Measurements from ENCODE around the gene RAD9B.
"Not testable (repeated sequence)": the region's sequence is repeated elsewhere in the genome, so short reads cannot be mapped to it uniquely, and the experiment has no call there.

Gene RAD9B

DNA sequence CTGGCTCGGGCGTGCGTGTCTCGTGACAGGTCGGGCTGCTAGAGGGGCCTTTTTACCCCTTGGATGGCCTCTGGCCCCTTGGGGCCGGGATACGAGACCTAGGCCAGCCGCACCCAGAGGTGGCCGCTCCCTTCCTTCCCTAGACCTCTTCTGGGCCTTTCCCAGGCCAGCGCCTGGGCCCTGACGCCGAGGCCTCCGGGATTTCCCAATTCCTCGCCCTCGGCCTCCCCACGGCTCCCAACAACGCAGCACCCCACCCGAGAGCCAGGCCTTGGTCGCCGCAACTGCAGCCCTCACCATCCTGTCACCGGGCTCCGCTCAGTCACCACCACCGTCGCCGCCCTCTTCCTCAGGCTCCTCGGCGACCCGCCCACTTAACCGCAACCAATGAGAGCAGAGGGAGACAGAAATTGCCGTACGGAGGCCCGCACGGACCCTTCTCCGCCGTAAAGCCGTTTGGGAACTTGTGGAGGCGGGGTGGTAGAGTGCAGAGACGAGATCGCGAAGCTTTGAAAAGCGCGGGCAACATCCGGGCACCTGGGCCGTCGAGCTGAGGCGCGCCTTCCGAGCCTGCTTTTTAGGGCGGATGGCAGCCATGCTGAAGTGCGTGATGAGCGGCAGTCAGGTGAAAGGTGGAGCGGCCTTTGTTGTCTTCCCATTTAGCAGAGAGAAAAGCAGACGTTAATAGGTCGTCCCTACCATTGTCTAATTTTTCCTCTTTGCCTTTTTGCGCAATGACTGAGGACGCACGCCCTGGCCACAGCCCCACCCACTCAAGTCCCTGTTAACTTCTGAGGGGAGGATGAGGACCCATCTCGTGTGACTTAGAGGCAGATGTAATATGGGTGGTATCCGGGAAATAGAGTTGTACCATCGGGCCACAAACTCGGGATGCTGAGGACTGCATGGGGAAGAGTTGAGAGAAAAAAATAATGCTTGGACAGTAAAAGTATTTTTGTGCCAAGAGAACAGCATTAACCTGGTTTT, at the start of gene RAD9B, which contains the start of gene VPS29:
Gene RAD9B (plus strand): TSS at position 580 of the 987 bp plus-strand sequence. CDS start 7 bp downstream, at position 587.
Gene VPS29 (minus strand): TSS at position 360 of the 987 bp plus-strand sequence. CDS start 60 bp downstream, at position 300.
- H3K27me3 ChIP-seq (replicated peaks; ENCODE audit: control insufficient read depth, insufficient read depth, low read length) = no peaks in the 10 kb centered on the region
- peak within 1 kb of the TSS; percentile 94 for H3K4me3 ChIP-seq (ENCODE audit: low read length)
- H3K36me3 ChIP-seq (ENCODE audit: control insufficient read depth, insufficient read depth, low read length, severe bottlenecking) = no peaks in the 10 kb centered on the region
- H3K4me1 ChIP-seq (ENCODE audit: control insufficient read depth, insufficient read depth, low read length) = peaks cover 34% of the 10 kb centered on the region
- H3K9ac ChIP-seq (ENCODE audit: low read length) = peak within 1 kb of the TSS; percentile 92
- peak; percentile 99 for DNase-seq (ENCODE audit: low read depth)
- no peaks in the 10 kb centered on the region for H3K9me3 ChIP-seq (ENCODE audit: control insufficient read depth, low read length)

DNA sequence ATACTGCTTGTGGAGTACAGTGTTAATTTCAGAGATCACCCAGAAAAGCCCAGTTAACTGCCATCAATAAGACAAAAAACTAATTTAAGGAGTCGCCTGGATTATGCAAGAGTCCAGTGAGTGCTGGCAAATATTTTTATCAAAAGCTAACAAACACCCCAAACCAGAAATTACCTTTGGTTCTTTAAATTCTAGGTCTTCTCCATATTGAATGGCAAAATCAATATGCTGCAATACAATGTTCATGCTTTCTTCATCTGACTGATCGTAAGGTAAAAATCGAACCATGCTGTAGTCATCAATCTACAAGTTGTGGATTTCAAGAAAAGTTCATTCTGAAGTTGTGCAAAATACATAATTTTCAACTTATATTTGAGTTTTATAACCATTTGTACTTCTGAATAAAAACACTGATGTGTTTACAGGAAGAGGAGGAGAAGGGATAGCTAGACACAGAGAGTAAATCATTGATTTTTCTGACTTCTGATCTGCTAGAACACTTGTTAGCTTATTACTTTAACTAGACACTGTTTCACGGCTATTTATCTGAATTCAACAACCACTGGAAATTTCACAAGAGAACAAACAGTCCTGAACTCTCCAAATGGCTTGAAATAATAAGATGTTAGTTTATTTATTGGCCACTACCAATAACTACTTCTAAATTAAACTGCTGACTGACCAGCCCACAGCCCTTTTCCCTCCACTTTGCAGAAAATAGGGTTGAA, 48.4 kb upstream of the RAD9B start:
- Histone ChIP-seq H3K4me1 (ENCODE audit: control insufficient read depth, insufficient read depth, low read length) (peaks cover 4% of the 10 kb centered on the region), H3K9ac (ENCODE audit: low read length) (no peak overlapping the region), H3K9me3 (ENCODE audit: control insufficient read depth, low read length) (no peaks in the 10 kb centered on the region), H3K36me3 (ENCODE audit: control insufficient read depth, insufficient read depth, low read length, severe bottlenecking) (peaks cover 23% of the 10 kb centered on the region), H3K27me3 (replicated peaks; ENCODE audit: control insufficient read depth, insufficient read depth, low read length) (no peaks in the 10 kb centered on the region), H3K4me3 (ENCODE audit: low read length) (no peak overlapping the region)
- no peak for DNase-seq (ENCODE audit: low read depth)

DNA sequence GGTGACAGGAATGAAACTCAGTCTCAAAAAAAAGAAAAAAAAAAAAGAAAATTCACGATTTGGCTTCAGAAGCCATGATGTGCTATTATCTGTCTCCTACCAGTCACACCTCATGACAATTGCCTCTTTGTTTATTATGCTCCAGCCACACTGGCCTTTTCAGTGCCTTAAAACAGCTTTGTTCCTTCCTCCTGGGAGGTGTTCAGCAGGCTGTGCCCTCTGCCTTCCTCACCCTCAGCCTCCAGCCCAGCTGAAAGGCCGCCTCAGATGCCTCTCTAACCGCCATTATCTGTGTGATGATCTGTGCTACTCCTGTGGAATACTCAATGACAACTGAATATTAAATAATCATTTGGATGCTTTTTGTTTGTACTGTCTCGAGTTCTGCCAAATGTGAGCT, 43.4 kb upstream of the RAD9B start:
- H3K4me1 ChIP-seq (ENCODE audit: control insufficient read depth, insufficient read depth, low read length) = no peaks in the 10 kb centered on the region
- no peaks in the 10 kb centered on the region for H3K9me3 ChIP-seq (ENCODE audit: control insufficient read depth, low read length)
- peaks cover 35% of the 10 kb centered on the region for H3K36me3 ChIP-seq (ENCODE audit: control insufficient read depth, insufficient read depth, low read length, severe bottlenecking)
- H3K27me3 ChIP-seq (replicated peaks; ENCODE audit: control insufficient read depth, insufficient read depth, low read length) = no peaks in the 10 kb centered on the region
- no peak for DNase-seq (ENCODE audit: low read depth)
- H3K4me3 ChIP-seq (ENCODE audit: low read length) = no peak overlapping the region
- H3K9ac ChIP-seq (ENCODE audit: low read length) = no peak overlapping the region

DNA sequence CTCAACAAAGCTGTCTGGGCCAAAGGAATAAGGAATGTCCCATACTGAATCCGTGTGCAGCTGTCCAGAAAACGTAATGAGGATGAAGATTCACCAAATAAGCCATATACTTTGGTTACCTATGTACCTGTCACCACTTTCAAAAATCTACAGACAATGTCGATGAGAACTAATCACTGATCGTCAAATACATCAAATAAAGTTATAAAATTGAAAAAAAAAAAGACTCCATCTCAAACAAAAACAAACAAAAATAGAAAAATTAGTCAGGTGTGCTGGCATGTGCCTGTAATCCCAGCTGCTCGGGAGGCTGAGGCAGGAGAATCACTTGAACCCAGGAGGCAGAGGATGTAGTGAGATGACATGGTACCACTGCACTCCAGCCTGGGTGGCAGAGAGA, 40.9 kb upstream of the RAD9B start:
- H3K27me3 ChIP-seq (replicated peaks; ENCODE audit: control insufficient read depth, insufficient read depth, low read length); H3K4me3 ChIP-seq (ENCODE audit: low read length); H3K4me1 ChIP-seq (ENCODE audit: control insufficient read depth, insufficient read depth, low read length); DNase-seq (ENCODE audit: low read depth); H3K9me3 ChIP-seq (ENCODE audit: control insufficient read depth, low read length); H3K9ac ChIP-seq (ENCODE audit: low read length): not testable (repeated sequence)
- H3K36me3 ChIP-seq (ENCODE audit: control insufficient read depth, insufficient read depth, low read length, severe bottlenecking) = peaks cover 35% of the 10 kb centered on the region

DNA sequence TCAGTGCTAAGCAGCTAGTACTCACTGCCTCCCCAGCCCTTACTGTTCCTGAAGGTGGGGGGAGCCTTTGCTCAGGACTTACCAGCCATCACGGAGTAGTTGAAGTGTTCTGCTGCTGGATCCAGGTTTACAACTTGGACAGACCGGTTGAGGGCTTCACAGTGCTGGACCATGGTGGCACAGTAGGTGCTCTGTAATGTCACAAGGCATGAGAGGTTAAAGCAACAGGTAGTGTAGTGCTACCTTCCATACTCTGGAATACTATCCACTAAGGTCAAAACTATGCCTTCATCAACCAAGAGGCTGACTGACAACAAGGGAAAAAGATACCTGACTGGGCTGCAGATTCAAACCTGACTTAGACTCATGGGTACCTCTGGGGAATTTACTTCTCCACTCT, 37.1 kb upstream of the RAD9B start:
- no peak for DNase-seq (ENCODE audit: low read depth)
- Histone ChIP-seq H3K9me3 (ENCODE audit: control insufficient read depth, low read length) (no peaks in the 10 kb centered on the region), H3K4me3 (ENCODE audit: low read length) (no peak overlapping the region)

DNA sequence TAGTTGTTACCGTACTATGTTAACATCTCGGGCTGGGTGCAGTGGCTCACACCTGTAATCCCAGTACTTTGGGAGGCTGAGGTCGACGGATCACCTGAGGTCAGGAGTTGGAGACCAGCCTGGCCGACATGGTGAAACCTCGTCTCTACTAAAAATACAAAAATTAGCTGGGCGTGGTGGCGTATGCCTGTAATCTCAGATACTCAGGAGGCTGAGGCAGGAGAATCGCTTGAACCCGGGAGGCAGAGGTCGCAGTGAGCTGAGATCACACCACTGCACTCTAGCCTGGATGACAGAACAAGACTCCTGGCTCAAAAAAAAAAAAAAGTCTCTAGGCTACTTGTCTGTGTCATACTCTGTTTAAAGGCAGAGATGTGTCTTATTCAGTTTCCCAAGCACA, 36.4 kb upstream of the RAD9B start:
- H3K9ac ChIP-seq (ENCODE audit: low read length); H3K4me3 ChIP-seq (ENCODE audit: low read length); DNase-seq (ENCODE audit: low read depth); H3K27me3 ChIP-seq (replicated peaks; ENCODE audit: control insufficient read depth, insufficient read depth, low read length); H3K9me3 ChIP-seq (ENCODE audit: control insufficient read depth, low read length): not testable (repeated sequence)
- H3K4me1 ChIP-seq (ENCODE audit: control insufficient read depth, insufficient read depth, low read length) = peaks cover 13% of the 10 kb centered on the region
- peaks cover 21% of the 10 kb centered on the region for H3K36me3 ChIP-seq (ENCODE audit: control insufficient read depth, insufficient read depth, low read length, severe bottlenecking)

More for the DNA sequence above, 37.1 kb upstream of the RAD9B start:
- Histone ChIP-seq H3K4me1 (ENCODE audit: control insufficient read depth, insufficient read depth, low read length) (peaks cover 13% of the 10 kb centered on the region), H3K36me3 (ENCODE audit: control insufficient read depth, insufficient read depth, low read length, severe bottlenecking) (peaks cover 25% of the 10 kb centered on the region), H3K9ac (ENCODE audit: low read length) (no peak overlapping the region), H3K27me3 (replicated peaks; ENCODE audit: control insufficient read depth, insufficient read depth, low read length) (no peaks in the 10 kb centered on the region)

DNA sequence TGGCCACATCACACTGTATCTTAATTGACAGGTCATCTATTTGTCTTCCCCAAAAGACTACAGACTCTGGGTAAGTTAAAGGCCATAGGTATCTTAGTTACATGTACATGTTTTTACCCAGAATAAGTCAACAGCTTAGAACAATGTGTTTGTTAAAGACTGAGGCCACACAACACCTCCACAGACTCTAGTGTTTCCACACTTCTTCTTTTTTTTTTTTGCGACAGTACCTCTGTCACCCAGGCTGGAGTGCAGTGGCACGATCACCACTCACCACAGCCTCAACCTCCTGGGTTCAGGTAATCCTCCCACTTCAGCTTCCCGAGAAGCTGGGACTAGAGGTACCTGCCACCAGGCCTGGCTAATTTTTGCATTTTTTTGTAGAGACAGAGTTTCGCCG, 35.3 kb upstream of the RAD9B start:
- Histone ChIP-seq H3K27me3 (replicated peaks; ENCODE audit: control insufficient read depth, insufficient read depth, low read length) (no peaks in the 10 kb centered on the region), H3K4me1 (ENCODE audit: control insufficient read depth, insufficient read depth, low read length) (peaks cover 13% of the 10 kb centered on the region), H3K9ac (ENCODE audit: low read length) (peak overlapping the region; percentile 94), H3K4me3 (ENCODE audit: low read length) (peak overlapping the region; percentile 96), H3K9me3 (ENCODE audit: control insufficient read depth, low read length) (no peaks in the 10 kb centered on the region), H3K36me3 (ENCODE audit: control insufficient read depth, insufficient read depth, low read length, severe bottlenecking) (peaks cover 18% of the 10 kb centered on the region)
- no peak for DNase-seq (ENCODE audit: low read depth)

DNA sequence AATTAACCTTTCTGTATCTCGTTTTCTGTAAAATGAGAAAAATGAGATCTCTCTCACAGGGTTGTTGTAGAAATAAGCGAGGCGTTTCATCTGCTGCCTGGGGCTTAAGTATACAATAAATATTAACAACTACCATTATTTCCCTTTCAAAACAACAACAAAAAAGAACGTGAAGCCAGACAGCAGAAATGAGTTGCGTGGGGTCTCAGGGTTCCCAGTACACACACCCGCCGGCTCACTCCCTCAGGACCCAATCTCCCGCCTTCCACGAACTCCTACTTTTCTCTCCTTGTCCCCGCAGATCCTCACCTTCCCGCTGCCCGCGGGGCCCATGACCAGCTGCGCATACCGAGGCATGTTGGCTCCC, 34.3 kb upstream of the RAD9B start:
- no peak for DNase-seq (ENCODE audit: low read depth)
- no peaks in the 10 kb centered on the region for H3K9me3 ChIP-seq (ENCODE audit: control insufficient read depth, low read length)
- no peaks in the 10 kb centered on the region for H3K27me3 ChIP-seq (replicated peaks; ENCODE audit: control insufficient read depth, insufficient read depth, low read length)
- H3K4me1 ChIP-seq (ENCODE audit: control insufficient read depth, insufficient read depth, low read length) = peaks cover 13% of the 10 kb centered on the region
- peaks cover 15% of the 10 kb centered on the region for H3K36me3 ChIP-seq (ENCODE audit: control insufficient read depth, insufficient read depth, low read length, severe bottlenecking)
- peak overlapping the region; percentile 94 for H3K9ac ChIP-seq (ENCODE audit: low read length)
- peak overlapping the region; percentile 96 for H3K4me3 ChIP-seq (ENCODE audit: low read length)

DNA sequence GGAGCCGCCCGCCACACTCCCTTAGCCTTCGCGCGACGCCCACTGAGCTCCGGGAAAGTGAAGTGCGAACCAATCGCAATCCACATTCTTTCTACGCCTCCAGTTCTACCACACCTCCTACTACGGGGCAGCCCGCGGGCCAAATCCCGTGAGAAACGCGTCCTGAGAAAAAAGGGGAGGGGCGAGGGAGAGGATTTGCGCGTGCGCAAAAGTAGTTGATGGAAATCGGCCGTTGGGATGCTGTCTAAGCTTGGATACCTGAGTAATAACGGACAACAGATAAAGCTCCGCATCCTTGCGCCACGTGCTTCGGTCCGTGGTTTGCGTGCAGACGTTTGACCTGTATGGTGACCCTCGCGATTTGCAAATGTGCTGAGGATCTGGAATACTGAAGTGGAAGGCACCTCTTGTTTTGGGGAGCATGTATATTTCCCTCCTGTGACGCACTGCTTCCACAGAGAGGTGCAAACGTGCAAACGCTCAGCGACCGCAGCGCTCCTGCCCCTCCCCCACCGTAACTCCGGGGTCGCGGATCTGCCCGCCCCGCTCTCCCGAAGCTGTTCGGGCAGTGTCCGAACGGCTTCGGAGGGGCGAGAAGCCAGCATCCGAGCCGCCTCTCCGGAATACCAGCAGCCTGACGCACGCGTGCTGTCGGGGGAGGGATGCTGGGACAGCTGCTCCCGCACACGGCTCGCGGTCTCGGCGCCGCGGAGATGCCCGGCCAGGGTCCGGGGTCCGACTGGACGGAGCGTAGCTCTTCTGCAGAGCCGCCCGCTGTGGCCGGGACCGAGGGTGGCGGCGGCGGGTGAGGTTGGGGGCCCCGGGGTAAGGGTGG, 33.7 kb upstream of the RAD9B start, which contains the start of the genes FAM216A and GPN3:
Gene FAM216A (plus strand): TSS at position 632 of the 835 bp plus-strand sequence. CDS start 31 bp downstream, at position 663.
Gene GPN3 (minus strand): TSS at position 44 of the 835 bp plus-strand sequence. CDS start 54 bp downstream, outside the sequence.
- Histone ChIP-seq H3K36me3 (ENCODE audit: control insufficient read depth, insufficient read depth, low read length, severe bottlenecking) (peaks cover 11% of the 10 kb centered on the region), H3K27me3 (replicated peaks; ENCODE audit: control insufficient read depth, insufficient read depth, low read length) (no peaks in the 10 kb centered on the region), H3K4me1 (ENCODE audit: control insufficient read depth, insufficient read depth, low read length) (peaks cover 13% of the 10 kb centered on the region), H3K4me3 (ENCODE audit: low read length) (peak within 1 kb of the TSS; percentile 96), H3K9me3 (ENCODE audit: control insufficient read depth, low read length) (no peaks in the 10 kb centered on the region), H3K9ac (ENCODE audit: low read length) (peak within 1 kb of the TSS; percentile 94)
- DNase-seq (ENCODE audit: low read depth) = peak; percentile 99

DNA sequence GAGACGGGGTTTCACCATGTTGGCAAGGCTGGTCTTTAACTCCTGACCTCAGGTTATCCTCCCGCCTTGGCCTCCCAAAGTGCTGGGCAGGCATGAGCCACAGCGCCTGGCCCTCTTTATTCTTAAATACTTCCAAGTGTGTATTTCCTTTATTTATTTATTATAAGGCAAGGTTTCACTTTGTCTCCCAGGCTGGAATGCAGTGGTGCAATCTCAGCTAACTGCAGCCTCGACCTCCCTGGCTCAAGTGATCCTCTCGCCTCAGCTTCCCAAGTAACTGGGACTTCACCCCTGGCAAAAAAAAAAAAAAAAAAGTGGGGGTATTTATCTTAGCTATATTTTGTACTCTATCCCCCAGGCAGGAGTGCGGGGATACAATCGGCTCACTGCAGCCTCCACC, 26.7 kb upstream of the RAD9B start:
- no peak overlapping the region for H3K4me3 ChIP-seq (ENCODE audit: low read length)
- H3K9ac ChIP-seq (ENCODE audit: low read length) = no peak overlapping the region
- H3K36me3 ChIP-seq (ENCODE audit: control insufficient read depth, insufficient read depth, low read length, severe bottlenecking) = peaks cover 1% of the 10 kb centered on the region
- no peaks in the 10 kb centered on the region for H3K4me1 ChIP-seq (ENCODE audit: control insufficient read depth, insufficient read depth, low read length)
- peak; percentile 21 for DNase-seq (ENCODE audit: low read depth)
- H3K9me3 ChIP-seq (ENCODE audit: control insufficient read depth, low read length) = no peaks in the 10 kb centered on the region
- no peaks in the 10 kb centered on the region for H3K27me3 ChIP-seq (replicated peaks; ENCODE audit: control insufficient read depth, insufficient read depth, low read length)
